Activated CD4-positive, CD25-positive, alpha-beta regulatory T cell treated with anti-CD3 and anti-CD28 coated beads, Interleukin-2, amount 50 U/mL, for 16 hours (primary cell): ENCODE results near the gene LHFPL4.
"Not testable (repeated sequence)": the region's sequence is repeated elsewhere in the genome, so short reads cannot be mapped to it uniquely, and the experiment has no call there.

Experiments
- DNase-seq: peaks from one replicate; pipeline ENCODE4 v3.0.0-alpha.2; 2020; ENCODE audit warnings: low read depth, low spot score

LHFPL4 gene

GRCh38 chr3:9553021-9553947 is at the start of gene LHFPL4:
Gene LHFPL4, minus strand, starts transcription at chr3:9553822. Its CDS starts 1,143 bp downstream, at chr3:9552679.
- DNase-seq, result no peak

- DNase-seq, result no peak
Observed at GRCh38 chr3:9602620-9603019, 49.0 kb upstream of the LHFPL4 start.

GRCh38 chr3:9601006-9601581 is 47.5 kb upstream of the LHFPL4 start:
- DNase-seq, result not testable (repeated sequence)

GRCh38 chr3:9600597-9600996 is 47.0 kb upstream of the LHFPL4 start:
- no peak for DNase-seq

GRCh38 chr3:9598783-9599387 is 45.3 kb upstream of the LHFPL4 start:
- no peak for DNase-seq

- no peak for DNase-seq
Observed at GRCh38 chr3:9595877-9596276, 42.3 kb upstream of the LHFPL4 start.

GRCh38 chr3:9591781-9592180 is 38.2 kb upstream of the LHFPL4 start:
- DNase-seq, result not testable (repeated sequence)

- no peak for DNase-seq
Observed at GRCh38 chr3:9590282-9590791, 36.7 kb upstream of the LHFPL4 start.

GRCh38 chr3:9583792-9584191 is 30.2 kb upstream of the LHFPL4 start:
- no peak for DNase-seq

- no peak for DNase-seq
Observed at GRCh38 chr3:9583371-9583770, 29.7 kb upstream of the LHFPL4 start.

GRCh38 chr3:9582332-9582731 is 28.7 kb upstream of the LHFPL4 start:
- no peak for DNase-seq

- no peak for DNase-seq
Observed at GRCh38 chr3:9581742-9582141, 28.1 kb upstream of the LHFPL4 start.

GRCh38 chr3:9569054-9569453 is 15.4 kb upstream of the LHFPL4 start:
- DNase-seq, result no peak

- DNase-seq, result no peak
Observed at GRCh38 chr3:9565316-9565715, 11.7 kb upstream of the LHFPL4 start.

GRCh38 chr3:9563851-9564250 is 10.2 kb upstream of the LHFPL4 start:
- DNase-seq, result no peak

GRCh38 chr3:9560056-9560455 is 6.4 kb upstream of the LHFPL4 start:
- DNase-seq, result not testable (repeated sequence)

GRCh38 chr3:9553948-9554513 is 409 bp upstream of the LHFPL4 start:
- DNase-seq, result no peak

GRCh38 chr3:9552252-9552999 is 1.2 kb downstream of the LHFPL4 start:
- DNase-seq, result no peak

GRCh38 chr3:9550999-9551398 is 2.6 kb downstream of the LHFPL4 start:
- DNase-seq, result no peak

- no peak for DNase-seq
Observed at GRCh38 chr3:9549600-9549999, 4.0 kb downstream of the LHFPL4 start.

GRCh38 chr3:9548991-9549390 is 4.6 kb downstream of the LHFPL4 start:
- no peak for DNase-seq
